HL-60 (cell line): ENCODE measurements around the gene BTG1.

Source experiments
- GABPA ChIP-seq: IDR thresholded peaks from 2 replicates; pipeline ENCODE4 v1.6.1; 2012; ENCODE audit warnings: low read depth
- TF ChIP-seq, protein P1 (sequence below): IDR thresholded peaks from one replicate; pipeline ENCODE4 v1.5.1; 2011; ENCODE audit warnings: low read length, control low read depth, inconsistent platforms; ENCODE audit not compliant: insufficient read depth
- TF ChIP-seq, protein P2 (sequence below): IDR thresholded peaks from 2 replicates; pipeline ENCODE4 v1.6.1; 2012; ENCODE audit warnings: low read depth; ENCODE audit not compliant: insufficient replicate concordance

DNA sequence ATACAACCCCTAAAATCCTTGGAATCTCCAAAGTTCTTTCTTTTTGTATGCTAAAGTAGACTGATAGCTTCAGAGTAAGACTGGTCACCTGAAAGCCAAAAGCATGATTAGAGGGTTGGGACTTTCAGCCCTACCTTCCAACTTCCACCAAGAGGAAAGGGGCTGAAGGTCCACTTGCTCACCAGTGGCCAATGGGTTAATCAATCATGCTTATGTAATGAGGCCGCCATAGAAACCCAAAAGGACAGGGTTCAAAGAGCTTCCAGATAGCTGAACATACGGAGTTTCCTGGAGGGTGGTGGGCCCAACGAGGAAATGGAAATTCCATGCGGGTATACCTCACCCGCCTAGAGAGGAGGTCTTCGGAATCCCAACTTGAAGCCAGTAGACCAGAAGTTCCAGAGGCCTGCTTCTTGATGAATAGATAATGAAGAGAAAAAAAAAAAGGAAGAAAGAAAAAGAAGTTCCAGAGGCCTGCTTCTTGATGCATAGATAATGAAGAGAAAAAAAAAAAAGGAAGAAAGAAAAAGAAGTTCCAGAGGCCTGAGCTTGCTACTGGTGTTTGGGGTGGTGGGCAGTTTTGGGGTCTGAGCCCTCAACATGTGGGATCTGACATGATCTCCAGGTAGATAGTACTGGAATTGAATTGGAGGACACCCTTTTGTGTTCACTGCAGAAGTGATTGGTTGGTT lies 11.2 kb upstream of the BTG1 start:
- TF ChIP-seq, protein P1, sequence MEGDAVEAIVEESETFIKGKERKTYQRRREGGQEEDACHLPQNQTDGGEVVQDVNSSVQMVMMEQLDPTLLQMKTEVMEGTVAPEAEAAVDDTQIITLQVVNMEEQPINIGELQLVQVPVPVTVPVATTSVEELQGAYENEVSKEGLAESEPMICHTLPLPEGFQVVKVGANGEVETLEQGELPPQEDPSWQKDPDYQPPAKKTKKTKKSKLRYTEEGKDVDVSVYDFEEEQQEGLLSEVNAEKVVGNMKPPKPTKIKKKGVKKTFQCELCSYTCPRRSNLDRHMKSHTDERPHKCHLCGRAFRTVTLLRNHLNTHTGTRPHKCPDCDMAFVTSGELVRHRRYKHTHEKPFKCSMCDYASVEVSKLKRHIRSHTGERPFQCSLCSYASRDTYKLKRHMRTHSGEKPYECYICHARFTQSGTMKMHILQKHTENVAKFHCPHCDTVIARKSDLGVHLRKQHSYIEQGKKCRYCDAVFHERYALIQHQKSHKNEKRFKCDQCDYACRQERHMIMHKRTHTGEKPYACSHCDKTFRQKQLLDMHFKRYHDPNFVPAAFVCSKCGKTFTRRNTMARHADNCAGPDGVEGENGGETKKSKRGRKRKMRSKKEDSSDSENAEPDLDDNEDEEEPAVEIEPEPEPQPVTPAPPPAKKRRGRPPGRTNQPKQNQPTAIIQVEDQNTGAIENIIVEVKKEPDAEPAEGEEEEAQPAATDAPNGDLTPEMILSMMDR: no peak
- TF ChIP-seq GABPA: no peak
- TF ChIP-seq, protein P2, sequence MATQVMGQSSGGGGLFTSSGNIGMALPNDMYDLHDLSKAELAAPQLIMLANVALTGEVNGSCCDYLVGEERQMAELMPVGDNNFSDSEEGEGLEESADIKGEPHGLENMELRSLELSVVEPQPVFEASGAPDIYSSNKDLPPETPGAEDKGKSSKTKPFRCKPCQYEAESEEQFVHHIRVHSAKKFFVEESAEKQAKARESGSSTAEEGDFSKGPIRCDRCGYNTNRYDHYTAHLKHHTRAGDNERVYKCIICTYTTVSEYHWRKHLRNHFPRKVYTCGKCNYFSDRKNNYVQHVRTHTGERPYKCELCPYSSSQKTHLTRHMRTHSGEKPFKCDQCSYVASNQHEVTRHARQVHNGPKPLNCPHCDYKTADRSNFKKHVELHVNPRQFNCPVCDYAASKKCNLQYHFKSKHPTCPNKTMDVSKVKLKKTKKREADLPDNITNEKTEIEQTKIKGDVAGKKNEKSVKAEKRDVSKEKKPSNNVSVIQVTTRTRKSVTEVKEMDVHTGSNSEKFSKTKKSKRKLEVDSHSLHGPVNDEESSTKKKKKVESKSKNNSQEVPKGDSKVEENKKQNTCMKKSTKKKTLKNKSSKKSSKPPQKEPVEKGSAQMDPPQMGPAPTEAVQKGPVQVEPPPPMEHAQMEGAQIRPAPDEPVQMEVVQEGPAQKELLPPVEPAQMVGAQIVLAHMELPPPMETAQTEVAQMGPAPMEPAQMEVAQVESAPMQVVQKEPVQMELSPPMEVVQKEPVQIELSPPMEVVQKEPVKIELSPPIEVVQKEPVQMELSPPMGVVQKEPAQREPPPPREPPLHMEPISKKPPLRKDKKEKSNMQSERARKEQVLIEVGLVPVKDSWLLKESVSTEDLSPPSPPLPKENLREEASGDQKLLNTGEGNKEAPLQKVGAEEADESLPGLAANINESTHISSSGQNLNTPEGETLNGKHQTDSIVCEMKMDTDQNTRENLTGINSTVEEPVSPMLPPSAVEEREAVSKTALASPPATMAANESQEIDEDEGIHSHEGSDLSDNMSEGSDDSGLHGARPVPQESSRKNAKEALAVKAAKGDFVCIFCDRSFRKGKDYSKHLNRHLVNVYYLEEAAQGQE: no peak
